Fibroblast of skin of abdomen (primary cell): ENCODE data around the gene HS3ST5.
"Not testable (repeated sequence)": the region's sequence is repeated elsewhere in the genome, so short reads cannot be mapped to it uniquely, and the experiment has no call there.

Experiments used
- DNase-seq: peaks from one replicate; pipeline ENCODE4 v3.0.0-alpha.2; 2013

Gene HS3ST5

DNA sequence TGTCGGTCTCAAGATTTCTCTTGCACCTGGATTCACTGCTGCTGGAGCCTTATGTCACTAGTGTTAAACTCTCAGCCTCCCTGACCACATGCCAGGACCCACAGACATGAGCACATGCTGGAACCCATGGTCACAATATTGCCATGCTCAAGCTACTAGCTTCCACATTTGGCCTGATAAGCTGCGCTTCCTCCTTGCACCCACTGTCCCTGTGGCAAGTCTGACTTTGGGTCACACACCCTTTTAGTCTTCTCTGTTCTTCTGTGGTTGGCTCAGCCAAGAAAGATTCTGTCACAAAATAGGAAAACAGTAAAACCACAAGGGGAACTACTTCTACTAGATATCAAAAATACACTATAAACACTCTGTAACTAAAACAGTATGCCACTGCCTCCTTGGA lies 303.0 kb downstream of the HS3ST5 start:
- no peak for DNase-seq

- DNase-seq: peak; percentile 62
These were observed 309.2 kb downstream of the HS3ST5 start for GRCh38 chr6:114033606-114034005.

DNA sequence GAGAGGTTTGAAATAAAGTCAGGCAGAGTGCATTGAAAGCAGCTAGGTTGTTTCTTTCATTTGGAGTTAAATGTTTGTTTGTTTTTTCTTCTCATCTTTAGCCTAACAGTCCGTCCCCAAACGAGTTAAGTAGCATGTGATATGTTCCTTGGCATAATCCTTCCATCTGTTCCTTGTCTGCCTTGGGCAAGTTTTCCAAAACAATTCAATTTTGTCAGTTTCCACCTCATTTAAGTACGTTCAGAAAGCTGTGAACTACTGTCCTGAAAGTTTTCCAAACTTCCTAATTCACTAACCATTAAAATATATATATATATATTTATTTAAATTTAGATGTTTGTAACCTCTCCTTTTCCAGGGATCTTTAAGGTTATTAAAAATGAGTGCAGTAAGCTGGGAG lies 310.1 kb downstream of the HS3ST5 start:
- DNase-seq: no peak

GRCh38 chr6:114030767-114031166 lies 312.1 kb downstream of the HS3ST5 start:
- DNase-seq: no peak

- DNase-seq: no peak
These were observed 318.1 kb downstream of the HS3ST5 start for GRCh38 chr6:114024746-114025145.

DNA sequence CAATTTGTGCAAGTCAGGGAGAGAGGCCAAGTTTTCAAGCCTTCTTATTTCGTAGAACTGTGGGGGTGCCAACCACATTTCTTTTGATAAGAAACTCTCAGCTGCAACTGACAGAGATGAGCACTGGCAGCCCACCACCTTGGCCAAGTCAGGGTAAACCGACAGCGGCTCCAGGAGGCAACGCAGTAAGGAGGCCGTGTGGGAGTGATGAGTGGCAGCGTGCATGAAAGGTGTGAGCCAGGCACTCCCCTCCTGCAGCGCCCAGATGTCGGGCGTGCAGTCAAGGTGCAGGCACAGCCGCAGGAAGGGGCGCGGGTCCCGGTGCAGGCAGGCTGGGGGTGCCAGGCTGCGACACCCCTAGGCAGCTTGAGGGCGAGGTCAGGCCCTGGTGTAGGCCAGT lies 322.6 kb downstream of the HS3ST5 start:
- no peak for DNase-seq

DNA sequence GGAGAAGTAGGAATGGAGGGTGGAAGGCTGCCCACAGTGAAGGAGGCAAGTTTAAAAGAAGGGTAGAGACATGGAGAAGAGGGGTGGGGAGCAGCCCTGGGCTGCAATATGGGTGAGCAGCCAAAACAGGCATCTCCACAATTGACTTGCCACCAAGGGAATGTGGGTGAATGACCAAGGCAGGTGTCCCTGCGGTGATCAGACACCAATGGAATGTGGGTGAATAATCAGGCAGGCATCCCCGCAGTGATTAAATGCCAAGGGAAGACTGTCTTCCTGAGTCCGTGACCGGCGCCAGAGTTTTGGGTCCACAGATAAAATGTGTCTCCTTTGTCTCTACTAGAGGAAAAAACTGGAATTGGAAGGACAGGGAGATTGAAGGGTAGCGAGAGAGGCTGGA lies 325.7 kb downstream of the HS3ST5 start:
- peak; percentile 40 for DNase-seq

DNA sequence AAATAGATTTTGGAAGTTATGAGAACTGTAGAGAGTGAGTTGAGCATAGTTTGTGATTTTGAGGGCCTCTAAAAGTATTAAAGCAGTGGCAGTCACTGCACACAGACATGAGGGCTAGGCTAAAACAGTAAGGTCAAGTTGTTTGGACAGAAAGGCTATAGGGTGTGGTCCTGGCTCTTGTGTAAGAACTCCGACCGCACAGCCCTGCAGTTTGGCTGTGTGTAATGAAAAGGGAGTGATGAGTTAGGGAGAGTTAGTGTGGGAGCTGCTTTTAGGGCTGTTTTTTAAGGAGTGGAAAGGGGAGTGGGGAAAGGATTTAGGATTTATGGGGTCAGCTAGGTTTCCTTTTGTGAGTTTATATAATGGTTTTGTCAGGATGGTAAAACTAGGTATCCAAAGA lies 328.7 kb downstream of the HS3ST5 start:
- DNase-seq: not testable (repeated sequence)

DNA sequence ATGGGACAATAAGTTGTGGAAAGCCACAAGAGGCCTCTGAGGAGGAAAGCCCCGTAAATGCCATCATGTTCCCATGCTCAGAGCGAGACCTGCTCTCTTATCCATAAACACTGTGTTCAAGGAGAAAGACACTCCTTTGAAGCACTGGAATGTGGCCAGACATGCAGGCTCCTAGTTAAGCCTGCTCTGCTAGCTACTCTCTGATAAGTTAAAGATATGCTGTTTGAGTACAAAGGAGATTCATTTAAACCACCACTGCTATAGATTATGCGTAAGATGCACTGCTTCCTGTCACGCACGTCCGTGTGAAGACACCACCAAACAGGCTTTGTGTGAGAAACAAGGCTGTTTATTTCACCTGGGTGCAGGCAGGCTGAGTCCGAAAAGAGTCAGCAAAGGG lies 331.3 kb downstream of the HS3ST5 start:
- DNase-seq: not testable (repeated sequence)

GRCh38 chr6:114010540-114010939 lies 332.3 kb downstream of the HS3ST5 start:
- DNase-seq: no peak

GRCh38 chr6:114009192-114009591 lies 333.6 kb downstream of the HS3ST5 start:
- no peak for DNase-seq

GRCh38 chr6:114008331-114008730 lies 334.5 kb downstream of the HS3ST5 start:
- DNase-seq: no peak

GRCh38 chr6:114007516-114007915 lies 335.3 kb downstream of the HS3ST5 start:
- no peak for DNase-seq
